PC-3 (cell line): ENCODE measurements around the gene DDX50. TPM values are rescaled to one million over a fixed set of nuclear protein-coding genes. Genes with fewer than 3 reads are reported as not detected.
A peak's percentile ranks its signal among the peaks of the same experiment; 100 is the strongest.

Experiments used
- ATAC-seq: fragments of 200-7000 bp; cut with Tn5 transposase; 2 replicates; pipeline ENCODE4 v1.9.1; 2020; ENCODE audit warnings: mild to moderate bottlenecking, moderate library complexity
- BruUV-seq: library from RNA; stranded (reverse); fragments of 400-500 nt; replicated peaks from 2 replicates; lab custom pipeline; 2021; lab: Mats Ljungman, UMichigan
- CTCF ChIA-PET: fragments of 300-600 bp; sonication (Branson Sonifier 250); formaldehyde crosslinking; loops from one replicate; lab custom pipeline; 2022; ENCODE audit warnings: antibody characterized with exemption; lab: Charles Lee
- POLR2A ChIA-PET: fragments of 300-600 bp; sonication (Branson Sonifier 250); formaldehyde crosslinking; loops from one replicate; lab custom pipeline; 2022; ENCODE audit warnings: antibody characterized with exemption; ENCODE audit not compliant: unreplicated experiment; lab: Charles Lee
- DNase-seq: peaks from one replicate; pipeline ENCODE4 v3.0.0-alpha.2; 2015
- H2AFZ ChIP-seq: fragments of 300-600 bp; sonication (generic); 2 replicates; pipeline ENCODE4 v1.6.0; 2016; ENCODE audit warnings: antibody characterized with exemption, low read length
- H3F3A ChIP-seq: fragments of 300-600 bp; sonication (generic); one replicate; pipeline ENCODE4 v1.6.0; 2017; ENCODE audit warnings: antibody characterized with exemption, low read length, control low read depth, mild to moderate bottlenecking; ENCODE audit not compliant: unreplicated experiment
- H3K27ac ChIP-seq: fragments of 300-600 bp; sonication (generic); 2 replicates; pipeline ENCODE4 v1.5.1; 2016; ENCODE audit warnings: mild to moderate bottlenecking, low read length
- H3K27me3 ChIP-seq: fragments of 300-600 bp; sonication (generic); 2 replicates; pipeline ENCODE4 v1.6.1; 2016; ENCODE audit warnings: low read length, mixed read lengths
- H3K36me3 ChIP-seq: fragments of 300-600 bp; sonication (generic); 2 replicates; pipeline ENCODE4 v1.6.1; 2016; ENCODE audit warnings: low read depth, mixed run types, low read length, mixed read lengths
- H3K4me1 ChIP-seq: fragments of 300-600 bp; sonication (generic); 2 replicates; pipeline ENCODE4 v1.5.1; 2016; ENCODE audit warnings: low read length; ENCODE audit not compliant: insufficient read depth
- H3K4me2 ChIP-seq: fragments of 300-600 bp; sonication (generic); 2 replicates; pipeline ENCODE4 v1.6.0; 2016; ENCODE audit warnings: low read length
- H3K4me3 ChIP-seq: fragments of 300-600 bp; sonication (generic); 2 replicates; pipeline ENCODE4 v1.5.1; 2016; ENCODE audit warnings: mild to moderate bottlenecking, low read length, mixed read lengths
- H3K79me2 ChIP-seq: fragments of 300-600 bp; sonication (generic); 2 replicates; pipeline ENCODE4 v1.6.1; 2017; ENCODE audit warnings: low read length, mixed read lengths
- H3K9ac ChIP-seq: fragments of 300-600 bp; sonication (generic); 2 replicates; pipeline ENCODE4 v1.6.0; 2016; ENCODE audit warnings: mild to moderate bottlenecking, low read length
- H3K9me2 ChIP-seq: fragments of 300-600 bp; sonication (generic); replicated peaks from 2 replicates; pipeline ENCODE4 v1.6.1; 2016; ENCODE audit warnings: mixed run types, low read length, mixed read lengths
- H3K9me3 ChIP-seq: fragments of 300-600 bp; sonication (generic); 2 replicates; pipeline ENCODE4 v1.6.1; 2016; ENCODE audit warnings: low read length, mixed read lengths
- H4K20me1 ChIP-seq: fragments of 300-600 bp; sonication (generic); 2 replicates; pipeline ENCODE4 v1.6.1; 2016; ENCODE audit warnings: low read length, mixed read lengths
- CTCF ChIP-seq: fragments of 300-600 bp; sonication (generic); conservative IDR thresholded peaks from 2 replicates; pipeline ENCODE4 v1.5.1; 2017; ENCODE audit warnings: antibody characterized with exemption, low read depth, mild to moderate bottlenecking, low read length
- EZH2 ChIP-seq: fragments of 300-600 bp; sonication (generic); IDR thresholded peaks from one replicate; pipeline ENCODE4 v1.6.1; 2017; ENCODE audit warnings: antibody characterized with exemption, mild to moderate bottlenecking, low read length; ENCODE audit not compliant: unreplicated experiment
- EZH2phosphoT487 ChIP-seq: fragments of 300-600 bp; sonication (generic); IDR thresholded peaks from 2 replicates; pipeline ENCODE4 v1.6.1; 2018; ENCODE audit warnings: mild to moderate bottlenecking, antibody characterized with exemption, low read length, borderline replicate concordance
- intact Hi-C: fragments of 100-400 bp; cut with micrococcal nuclease; formaldehyde crosslinking; loops from 2 replicates; pipeline ENCODE4 v1.9.0; 2023
- total RNA-seq: library from RNA; depleted of rRNA; stranded (reverse); fragments of >200 nt; gene quantifications from 2 replicates; pipeline ENCODE4 v1.2.3, GENCODE V29; 2014

DDX50 gene
- total RNA-seq, 1 experiment from 2014 or later, result 41.4 TPM

- no peak overlapping the region for H2AFZ ChIP-seq
- ChIA-PET POLR2A (no interaction called here), CTCF (interaction anchor here (0.6 kb wide), 2 partner anchors 177 to 473 kb away, joined by 3 to 9 read pairs; no protein-coding TSS in a partner anchor)
- H3K36me3 ChIP-seq, result no peaks in the 10 kb centered on the region
- no TSS peak for BruUV-seq
- TF ChIP-seq EZH2phosphoT487, result no peak
- no peak for TF ChIP-seq EZH2
- TF ChIP-seq CTCF, result no peak
- no peak overlapping the region for H3K4me3 ChIP-seq
- no peak overlapping the region for H3K9ac ChIP-seq
- H3F3A ChIP-seq, result no peaks in the 10 kb centered on the region
- no peaks in the 10 kb centered on the region for H4K20me1 ChIP-seq
- no peak overlapping the region for H3K4me2 ChIP-seq
- DNase-seq (no peak), ATAC-seq (no peak)
- no peaks in the 10 kb centered on the region for H3K79me2 ChIP-seq
- H3K27me3 ChIP-seq, result no peaks in the 10 kb centered on the region
- no peak overlapping the region for H3K27ac ChIP-seq
- intact Hi-C loops, result no loop called here
- H3K9me2 ChIP-seq, result no peaks in the 10 kb centered on the region
- no peaks in the 10 kb centered on the region for H3K9me3 ChIP-seq
- H3K4me1 ChIP-seq, result no peaks in the 10 kb centered on the region
These were observed 22.6 kb upstream of the DDX50 start for GRCh38 chr10:68878496-68878895.

GRCh38 chr10:68879628-68880027 is 21.5 kb upstream of the DDX50 start:
- no peak for DNase-seq
- Histone ChIP-seq H3K4me2 (no peak overlapping the region), H3K79me2 (no peaks in the 10 kb centered on the region), H3K9me2 (no peaks in the 10 kb centered on the region), H3K27me3 (no peaks in the 10 kb centered on the region), H2AFZ (no peak overlapping the region), H3K4me1 (no peaks in the 10 kb centered on the region), H3K9me3 (no peaks in the 10 kb centered on the region), H3K9ac (no peak overlapping the region), H3K27ac (no peak overlapping the region), H4K20me1 (no peaks in the 10 kb centered on the region), H3K4me3 (no peak overlapping the region), H3K36me3 (no peaks in the 10 kb centered on the region), H3F3A (no peaks in the 10 kb centered on the region)
- intact Hi-C loops, result no loop called here
- CTCF ChIA-PET, result no interaction called here
- TF ChIP-seq CTCF (no peak; the same call in 1 of the 2 replicates), EZH2 (no peak)
- BruUV-seq, result no TSS peak
- POLR2A ChIA-PET, result no interaction called here
- ATAC-seq, result 0 out of 2 replicates have a peak, but pooled peaks have one; percentile 37

- no peak for DNase-seq
- Histone ChIP-seq H4K20me1 (no peaks in the 10 kb centered on the region), H3F3A (no peaks in the 10 kb centered on the region), H3K4me2 (no peak overlapping the region), H3K4me3 (no peak overlapping the region), H3K9me2 (no peaks in the 10 kb centered on the region), H2AFZ (no peak overlapping the region), H3K27ac (no peak overlapping the region), H3K9me3 (no peaks in the 10 kb centered on the region), H3K9ac (no peak overlapping the region), H3K4me1 (no peaks in the 10 kb centered on the region), H3K27me3 (no peaks in the 10 kb centered on the region), H3K79me2 (no peaks in the 10 kb centered on the region), H3K36me3 (no peaks in the 10 kb centered on the region)
- ATAC-seq, result no peak
- intact Hi-C loops, result no loop called here
- ChIA-PET CTCF (no interaction called here), POLR2A (no interaction called here)
- TF ChIP-seq EZH2phosphoT487 (no peak), EZH2 (no peak), CTCF (no peak)
- no TSS peak for BruUV-seq
These were observed 20.9 kb upstream of the DDX50 start for GRCh38 chr10:68880181-68880580.
